Inflammatory macrophage treated with lipopolysaccharide for 1 hour (primary cell): ENCODE results near the gene NBEA.

Experiments used
- DNase-seq, 2 donors: peaks; one replicate each; pipeline ENCODE4 v3.0.0-alpha.2; 2020 to 2022

NBEA gene

DNA sequence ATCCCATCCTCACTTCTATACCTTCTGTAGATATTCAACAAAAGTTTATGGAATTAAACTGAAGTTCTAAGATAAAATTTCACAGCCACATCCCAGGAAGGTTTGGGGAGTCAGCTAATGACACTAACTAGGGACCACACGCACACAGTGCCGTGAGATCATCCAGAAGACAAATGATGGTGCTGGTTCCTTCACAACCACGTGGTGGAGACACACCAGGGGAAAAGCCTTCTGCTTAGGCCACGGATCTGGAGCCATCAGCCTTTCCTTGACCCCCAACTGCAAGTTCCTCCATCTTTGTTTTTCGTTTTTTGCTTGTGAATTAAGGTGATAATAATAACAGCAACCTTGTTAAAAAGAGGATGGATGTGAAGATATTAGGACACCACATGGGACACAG, 776.0 kb downstream of the NBEA start:
- DNase-seq: no peak

DNA sequence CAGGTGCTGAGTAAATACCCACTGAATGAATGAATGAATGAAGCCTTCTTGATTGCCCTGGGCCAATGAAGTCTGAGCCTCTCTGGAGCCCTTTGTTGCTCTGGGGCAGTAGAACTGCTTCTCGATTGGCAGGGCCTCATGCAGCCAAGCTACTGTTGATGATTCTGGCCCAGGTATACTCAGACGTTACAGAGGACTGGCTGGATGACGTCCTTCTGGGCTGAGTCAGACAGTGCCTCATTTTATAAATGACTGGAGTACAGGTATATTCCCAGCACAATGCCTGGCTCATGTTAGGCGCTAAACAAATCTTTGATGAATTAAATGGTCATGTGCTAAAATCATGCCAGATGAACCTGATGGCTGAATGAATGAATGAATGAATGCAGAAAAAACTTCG, 778.2 kb downstream of the NBEA start:
- no peak for DNase-seq

DNA sequence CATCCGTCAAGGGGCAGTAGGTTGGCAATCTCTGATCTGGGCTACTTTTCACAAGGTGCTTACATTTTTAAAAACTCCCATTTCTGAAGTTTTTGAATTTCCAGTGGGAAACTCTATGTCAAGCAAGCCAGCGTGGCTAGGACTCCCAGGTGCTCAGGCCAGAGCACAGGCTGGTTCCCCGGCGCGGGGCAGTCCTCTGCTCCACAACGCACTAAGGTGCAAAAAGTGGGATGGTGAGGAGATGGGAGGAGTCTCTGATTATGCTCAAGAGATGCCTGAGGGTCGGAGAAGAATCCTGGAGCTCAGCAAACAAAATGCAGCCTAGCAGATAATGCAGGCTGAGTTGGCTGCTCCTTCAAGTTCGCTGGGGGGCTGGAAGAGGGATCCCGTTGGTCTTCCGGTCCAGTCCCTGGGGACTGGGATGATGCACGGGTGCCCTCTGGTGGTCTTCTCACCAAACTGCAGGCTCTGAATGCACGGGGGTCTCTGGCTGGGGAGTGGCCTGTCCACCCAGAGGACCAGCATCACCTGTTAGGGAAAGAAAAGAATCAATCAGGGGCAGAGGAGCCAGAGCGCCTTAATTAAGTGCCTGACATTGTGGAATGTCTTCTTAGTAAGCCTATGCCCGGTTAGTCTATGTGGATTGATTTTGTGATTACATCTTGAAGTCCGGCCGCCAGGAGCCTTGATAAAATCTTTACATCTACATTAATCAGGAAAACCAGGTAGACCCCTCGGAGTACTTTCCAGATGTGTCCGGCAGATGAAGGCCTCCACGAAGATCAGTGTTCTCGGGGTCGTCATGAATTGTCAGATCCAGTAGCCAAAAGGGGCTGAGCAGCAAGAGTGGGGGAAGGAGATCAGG, 778.9 kb downstream of the NBEA start:
- DNase-seq: peak in 1 of 2 donors; percentile 48
